Endodermal cell (in vitro differentiated cells): ENCODE data around the gene HTR1E. TPM values are rescaled to one million over a fixed set of nuclear protein-coding genes. Genes with fewer than 3 reads are reported as not detected.

Source experiments
- DNase-seq: peaks from one replicate; pipeline ENCODE4 v3.0.0-alpha.2; 2017
- H3K27ac ChIP-seq: 2 replicates; pipeline ENCODE4 v1.5.1; 2013; ENCODE audit warnings: mild to moderate bottlenecking, low read depth, low read length, moderate library complexity
- H3K27me3 ChIP-seq: 2 replicates; pipeline ENCODE4 v1.6.1; 2013; ENCODE audit warnings: mild to moderate bottlenecking, low read length, moderate library complexity; ENCODE audit not compliant: insufficient read depth, control insufficient read depth, poor library complexity, severe bottlenecking
- H3K36me3 ChIP-seq: 2 replicates; pipeline ENCODE4 v1.7.0; 2013; ENCODE audit warnings: mild to moderate bottlenecking, low read length, moderate library complexity; ENCODE audit not compliant: control insufficient read depth, insufficient read depth
- H3K4me1 ChIP-seq: one replicate; pipeline ENCODE4 v1.7.0; 2013; ENCODE audit warnings: low read length; ENCODE audit not compliant: control insufficient read depth, insufficient read depth
- H3K4me3 ChIP-seq: 2 replicates; pipeline ENCODE4 v1.5.1; 2013; ENCODE audit warnings: mild to moderate bottlenecking, low read length, moderate library complexity
- H3K9ac ChIP-seq: 2 replicates; pipeline ENCODE4 v1.6.1; 2013; ENCODE audit warnings: mild to moderate bottlenecking, low read length, moderate library complexity; ENCODE audit not compliant: poor library complexity, severe bottlenecking; ENCODE audit errors: extremely low read depth
- H3K9me3 ChIP-seq: 2 replicates; pipeline ENCODE4 v1.6.1; 2013; ENCODE audit warnings: mild to moderate bottlenecking, low read length, moderate library complexity; ENCODE audit not compliant: control insufficient read depth
- H3K27ac Mint-ChIP-seq: 2 replicates; pipeline ENCODE4 v1.8.0; 2020; ENCODE audit warnings: mixed read lengths
- H3K27me3 Mint-ChIP-seq: 2 replicates; pipeline ENCODE4 v1.8.0; 2021; ENCODE audit warnings: mild to moderate bottlenecking, mixed read lengths; ENCODE audit not compliant: insufficient read depth
- H3K36me3 Mint-ChIP-seq: 2 replicates; pipeline ENCODE4 v1.8.0; 2020; ENCODE audit warnings: low read depth, mixed read lengths
- H3K4me1 Mint-ChIP-seq: 2 replicates; pipeline ENCODE4 v1.8.0; 2020; ENCODE audit warnings: mixed read lengths
- H3K4me3 Mint-ChIP-seq: 2 replicates; pipeline ENCODE4 v1.8.0; 2020; ENCODE audit warnings: mild to moderate bottlenecking, moderate library complexity, mixed read lengths
- H3K9me3 Mint-ChIP-seq: 2 replicates; pipeline ENCODE4 v1.8.0; 2020; ENCODE audit warnings: mild to moderate bottlenecking, mixed read lengths
- WGBS, 2 experiments: methylation state at CpG; one replicate each; pipeline versions ENCODE4 v1.1.5 to v1.1.7; 2013; ENCODE audit warnings: missing lambda C conversion rate in 2 of 2, mixed read lengths in 1 of 2; ENCODE audit not compliant: insufficient coverage in 1 of 2, insufficient read length in 1 of 2; 5-methylcytosine and 5-hydroxymethylcytosine counted together
- total RNA-seq, 2 donors: library from RNA; stranded (reverse); fragmentation: NEBNext Ultra II Directional in 1 of 2; extraction: Animal tissue kit (Norgen Biotek cat#: 25700) in 1 of 2; gene quantifications; 2 replicates in 1 of 2; 3 replicates in 1 of 2; pipeline ENCODE4 v1.2.1, GENCODE V29; 2021
- TF ChIP-seq, protein P1 (sequence below): fragments of 200-600 bp; sonication (generic); conservative IDR thresholded peaks from 2 replicates; pipeline ENCODE4 v1.5.0; 2021; ENCODE audit warnings: antibody characterized with exemption, mild to moderate bottlenecking

Gene HTR1E
- total RNA-seq, 2 donors from 2014 or later = 1.3 to 3.6 TPM

DNA sequence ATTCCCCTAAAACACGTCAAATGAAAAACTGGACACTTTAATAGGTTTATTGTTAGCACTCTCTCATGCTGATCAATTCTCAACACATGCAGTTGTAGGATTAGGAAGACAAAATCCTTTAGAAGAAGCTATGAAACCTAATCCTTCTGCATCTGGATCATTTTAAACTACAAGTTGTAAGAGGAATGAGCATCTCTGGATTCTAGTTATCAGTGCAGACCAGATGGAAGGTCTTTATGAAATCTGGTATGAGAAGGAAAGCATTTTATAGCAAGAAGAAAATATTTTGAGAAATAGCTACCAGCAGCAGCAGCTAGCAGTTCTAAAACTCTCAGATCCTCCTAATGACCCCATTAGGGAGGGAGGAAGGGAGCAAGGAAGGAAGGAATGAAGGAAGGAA, 4.1 kb downstream of the HTR1E start:
- no peak overlapping the region for H3K4me3 Mint-ChIP-seq
- H3K27ac Mint-ChIP-seq = no peak overlapping the region
- peaks cover 21% of the 10 kb centered on the region for H3K36me3 ChIP-seq
- WGBS, 2 experiments = 96% methylated on average over 1 of the region's 1 CpG; no CpG with 5 or more reads in 1 of the 2 experiments
- DNase-seq = no peak
- peaks cover 5% of the 10 kb centered on the region for H3K36me3 Mint-ChIP-seq
- H3K4me1 ChIP-seq = peaks cover 13% of the 10 kb centered on the region
- H3K4me3 ChIP-seq = no peak overlapping the region
- no peaks in the 10 kb centered on the region for H3K9me3 Mint-ChIP-seq
- TF ChIP-seq, protein P1, sequence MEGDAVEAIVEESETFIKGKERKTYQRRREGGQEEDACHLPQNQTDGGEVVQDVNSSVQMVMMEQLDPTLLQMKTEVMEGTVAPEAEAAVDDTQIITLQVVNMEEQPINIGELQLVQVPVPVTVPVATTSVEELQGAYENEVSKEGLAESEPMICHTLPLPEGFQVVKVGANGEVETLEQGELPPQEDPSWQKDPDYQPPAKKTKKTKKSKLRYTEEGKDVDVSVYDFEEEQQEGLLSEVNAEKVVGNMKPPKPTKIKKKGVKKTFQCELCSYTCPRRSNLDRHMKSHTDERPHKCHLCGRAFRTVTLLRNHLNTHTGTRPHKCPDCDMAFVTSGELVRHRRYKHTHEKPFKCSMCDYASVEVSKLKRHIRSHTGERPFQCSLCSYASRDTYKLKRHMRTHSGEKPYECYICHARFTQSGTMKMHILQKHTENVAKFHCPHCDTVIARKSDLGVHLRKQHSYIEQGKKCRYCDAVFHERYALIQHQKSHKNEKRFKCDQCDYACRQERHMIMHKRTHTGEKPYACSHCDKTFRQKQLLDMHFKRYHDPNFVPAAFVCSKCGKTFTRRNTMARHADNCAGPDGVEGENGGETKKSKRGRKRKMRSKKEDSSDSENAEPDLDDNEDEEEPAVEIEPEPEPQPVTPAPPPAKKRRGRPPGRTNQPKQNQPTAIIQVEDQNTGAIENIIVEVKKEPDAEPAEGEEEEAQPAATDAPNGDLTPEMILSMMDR = no peak
- peaks cover 5% of the 10 kb centered on the region for H3K9me3 ChIP-seq
- H3K27me3 ChIP-seq = no peaks in the 10 kb centered on the region
- peaks cover 38% of the 10 kb centered on the region for H3K4me1 Mint-ChIP-seq
- no peak overlapping the region for H3K9ac ChIP-seq
- H3K27me3 Mint-ChIP-seq = peaks cover 19% of the 10 kb centered on the region
- H3K27ac ChIP-seq = no peak overlapping the region

DNA sequence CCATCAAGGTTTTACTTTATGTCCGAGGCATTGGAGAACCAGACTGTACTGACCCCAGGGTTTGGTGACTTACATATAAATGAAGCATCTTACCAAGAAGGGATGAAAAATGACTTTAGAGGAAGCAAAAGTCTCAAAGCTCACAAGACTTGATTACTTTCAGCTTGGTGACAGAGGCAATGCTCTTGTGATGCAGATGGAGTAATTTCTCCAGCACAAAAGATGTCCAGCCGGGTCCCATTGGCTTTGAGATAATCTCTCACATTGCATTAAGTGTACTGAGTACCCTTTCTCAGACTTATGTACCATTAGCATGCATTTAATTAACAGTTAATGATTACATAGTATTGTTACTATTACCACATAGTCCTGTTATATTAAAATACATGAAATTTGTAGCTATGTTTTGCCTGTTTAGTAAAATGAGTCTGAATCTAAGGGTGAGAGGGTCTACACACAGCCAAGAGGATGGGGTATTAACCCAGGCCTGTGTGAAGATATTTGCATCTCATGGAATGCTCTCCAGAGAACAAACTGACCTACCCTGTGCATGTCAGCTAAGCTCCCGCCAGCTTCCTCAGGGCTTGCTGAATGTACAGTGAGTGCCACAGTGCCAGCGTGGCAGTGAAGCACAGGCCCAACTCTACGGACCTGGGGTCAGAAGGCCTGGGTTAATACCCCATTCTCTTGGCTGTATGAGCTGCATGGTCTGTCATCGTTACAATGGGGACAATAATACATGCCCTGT, 5.6 kb downstream of the HTR1E start:
- no peak overlapping the region for H3K27ac Mint-ChIP-seq
- H3K9me3 Mint-ChIP-seq = no peaks in the 10 kb centered on the region
- H3K4me3 Mint-ChIP-seq = no peak overlapping the region
- H3K27me3 ChIP-seq = no peaks in the 10 kb centered on the region
- TF ChIP-seq, protein P1 = no peak
- peak overlapping the region; percentile 2 for H3K4me3 ChIP-seq
- H3K9ac ChIP-seq = no peak overlapping the region
- no peak overlapping the region for H3K27ac ChIP-seq
- H3K9me3 ChIP-seq = peaks cover 5% of the 10 kb centered on the region
- H3K4me1 ChIP-seq = peaks cover 13% of the 10 kb centered on the region
- H3K4me1 Mint-ChIP-seq = peaks cover 33% of the 10 kb centered on the region
- H3K36me3 ChIP-seq = peaks cover 21% of the 10 kb centered on the region
- WGBS, 2 experiments = 92 to 95% methylated on average over 4 to 6 of the region's 6 CpGs
- H3K36me3 Mint-ChIP-seq = peaks cover 5% of the 10 kb centered on the region
- peaks cover 14% of the 10 kb centered on the region for H3K27me3 Mint-ChIP-seq
- DNase-seq = no peak

DNA sequence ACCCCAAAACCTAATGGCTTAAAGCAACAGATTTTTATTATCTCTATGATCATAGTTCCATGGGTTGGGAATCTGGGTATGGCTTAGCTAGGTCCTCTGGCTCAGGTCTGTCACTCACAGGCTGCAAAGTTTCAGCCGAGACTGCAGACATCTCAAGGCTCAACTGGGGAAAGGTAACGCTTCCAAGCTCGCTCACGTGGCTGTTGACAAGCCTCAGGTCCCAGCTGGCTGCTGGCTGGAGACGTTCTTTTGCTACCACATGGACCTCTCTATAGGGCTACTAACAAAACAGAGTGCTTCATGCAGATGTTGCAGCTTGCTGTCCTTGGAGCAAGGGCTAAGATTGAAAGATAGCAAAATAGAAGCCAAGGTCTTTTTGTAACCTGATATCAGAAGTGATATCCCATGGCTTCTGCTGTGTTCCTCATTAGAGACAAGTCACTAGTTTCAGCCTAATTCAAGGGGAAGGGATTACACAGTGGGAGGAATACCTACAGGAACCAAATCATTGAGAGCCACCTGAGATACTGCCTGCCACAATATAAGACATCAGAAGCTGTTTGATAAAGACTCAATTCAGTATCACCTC, 6.6 kb downstream of the HTR1E start:
- H3K9me3 ChIP-seq = peaks cover 5% of the 10 kb centered on the region
- no peaks in the 10 kb centered on the region for H3K9me3 Mint-ChIP-seq

More for the DNA sequence above, 6.6 kb downstream of the HTR1E start:
- H3K4me1 Mint-ChIP-seq = peaks cover 24% of the 10 kb centered on the region
- 53 to 69% methylated on average over 5 of the region's 5 CpGs for WGBS, 2 experiments
- H3K4me3 Mint-ChIP-seq = no peak overlapping the region
- peaks cover 5% of the 10 kb centered on the region for H3K36me3 Mint-ChIP-seq
- TF ChIP-seq, protein P1 = no peak
- peaks cover 21% of the 10 kb centered on the region for H3K36me3 ChIP-seq
- H3K9ac ChIP-seq = no peak overlapping the region
- H3K27me3 ChIP-seq = no peaks in the 10 kb centered on the region
- H3K27ac ChIP-seq = no peak overlapping the region
- peak; percentile 69 for DNase-seq
- peaks cover 13% of the 10 kb centered on the region for H3K4me1 ChIP-seq
- H3K27me3 Mint-ChIP-seq = peaks cover 4% of the 10 kb centered on the region
- H3K27ac Mint-ChIP-seq = peak overlapping the region; percentile 50
- H3K4me3 ChIP-seq = peak overlapping the region; percentile 2
